Right renal pelvis (tissue), 4 donors: ENCODE data around the gene PRUNE2. TPM values are rescaled to one million over a fixed set of nuclear protein-coding genes. Genes with fewer than 3 reads are reported as not detected.
"Not testable (repeated sequence)": the region's sequence is repeated elsewhere in the genome, so short reads cannot be mapped to it uniquely, and the experiment has no call there.

ENCODE experiments used
- DNase-seq, 4 donors: peaks; one replicate each; pipeline ENCODE4 v3.0.0-alpha.2; 2013; ENCODE audit warnings: low read depth in 4 of 4, low spot score in 3 of 4, missing footprints in 1 of 4
- polyA plus RNA-seq, 4 donors: library from polyadenylated mRNA; unstranded; fragments of 120-200 nt; gene quantifications; one replicate each; pipeline ENCODE4 v1.2.1, GENCODE V29; 2013; ENCODE audit not compliant: insufficient read length in 4 of 4

The PRUNE2 gene
- polyA plus RNA-seq, 4 donors = 11.2 to 13.8 (median 12.8) TPM

GRCh38 chr9:76615177-76615603 lies 290.7 kb downstream of the PRUNE2 start:
- DNase-seq = no peak

GRCh38 chr9:76613974-76614373 lies 291.9 kb downstream of the PRUNE2 start:
- no peak for DNase-seq

- no peak for DNase-seq
Observed at GRCh38 chr9:76613150-76613781, 292.6 kb downstream of the PRUNE2 start.

GRCh38 chr9:76610011-76610352 lies 295.9 kb downstream of the PRUNE2 start:
- DNase-seq = no peak

GRCh38 chr9:76609285-76610010 lies 296.5 kb downstream of the PRUNE2 start:
- no peak for DNase-seq

- DNase-seq = no peak
Observed at GRCh38 chr9:76608575-76609273, 297.2 kb downstream of the PRUNE2 start.

GRCh38 chr9:76607730-76608436 lies 298.0 kb downstream of the PRUNE2 start:
- DNase-seq = no peak

- DNase-seq = no peak
Observed at GRCh38 chr9:76605321-76605900, 300.5 kb downstream of the PRUNE2 start.

GRCh38 chr9:76603931-76604570 lies 301.9 kb downstream of the PRUNE2 start:
- DNase-seq = no peak

GRCh38 chr9:76603448-76603895 lies 302.4 kb downstream of the PRUNE2 start:
- no peak for DNase-seq

- DNase-seq = no peak
Observed at GRCh38 chr9:76602199-76602598, 303.7 kb downstream of the PRUNE2 start.

- DNase-seq = no peak
Observed at GRCh38 chr9:76600007-76600615, 305.8 kb downstream of the PRUNE2 start.

- no peak for DNase-seq
Observed at GRCh38 chr9:76598981-76599380, 306.9 kb downstream of the PRUNE2 start.

- no peak for DNase-seq
Observed at GRCh38 chr9:76595645-76596044, 310.3 kb downstream of the PRUNE2 start.

- no peak for DNase-seq
Observed at GRCh38 chr9:76594764-76595424, 311.0 kb downstream of the PRUNE2 start.

GRCh38 chr9:76593961-76594735 lies 311.8 kb downstream of the PRUNE2 start:
- not testable (repeated sequence) for DNase-seq

- DNase-seq = no peak
Observed at GRCh38 chr9:76592974-76593347, 313.0 kb downstream of the PRUNE2 start.
